Smooth muscle cell (in vitro differentiated cells): ENCODE measurements around the gene DTX3. TPM values are rescaled to one million over a fixed set of nuclear protein-coding genes. Genes with fewer than 3 reads are reported as not detected.

Experiments
- DNase-seq: peaks from one replicate; lab custom pipeline; 2025; ENCODE audit not compliant: unreplicated experiment; lab: John Stamatoyannopoulos, UW
- H2AFZ ChIP-seq: fragments of 200-600 bp; sonication (generic); 2 replicates; pipeline ENCODE4 v1.6.0; 2016; ENCODE audit warnings: antibody characterized with exemption, low read depth, mild to moderate bottlenecking
- H3F3A ChIP-seq: fragments of 200-600 bp; sonication (generic); 2 replicates; pipeline ENCODE4 v1.6.0; 2017; ENCODE audit warnings: antibody characterized with exemption, low read depth
- H3K27ac ChIP-seq: fragments of 200-600 bp; sonication (generic); 2 replicates; pipeline ENCODE4 v1.5.1; 2016; ENCODE audit warnings: low read depth, mild to moderate bottlenecking
- H3K27me3 ChIP-seq: fragments of 200-600 bp; sonication (generic); 2 replicates; pipeline ENCODE4 v1.6.1; 2016; ENCODE audit warnings: low read depth, mild to moderate bottlenecking
- H3K36me3 ChIP-seq: fragments of 200-600 bp; sonication (generic); 2 replicates; pipeline ENCODE4 v1.5.1; 2016; ENCODE audit warnings: low read depth
- H3K4me1 ChIP-seq: fragments of 200-600 bp; sonication (generic); 2 replicates; pipeline ENCODE4 v1.5.1; 2016; ENCODE audit warnings: low read depth
- H3K4me2 ChIP-seq: fragments of 200-600 bp; sonication (generic); 2 replicates; pipeline ENCODE4 v1.6.0; 2016; ENCODE audit warnings: mild to moderate bottlenecking
- H3K4me3 ChIP-seq: fragments of 200-600 bp; sonication (generic); 2 replicates; pipeline ENCODE4 v1.5.1; 2016; ENCODE audit warnings: mild to moderate bottlenecking
- H3K79me2 ChIP-seq: fragments of 200-600 bp; sonication (generic); 2 replicates; pipeline ENCODE4 v1.6.0; 2016; ENCODE audit warnings: low read depth, mild to moderate bottlenecking
- H3K9ac ChIP-seq: fragments of 200-600 bp; sonication (generic); 2 replicates; pipeline ENCODE4 v1.6.0; 2016; ENCODE audit warnings: low read depth
- H3K9me3 ChIP-seq: fragments of 200-600 bp; sonication (generic); replicated peaks from 2 replicates; pipeline ENCODE4 v1.5.1; 2016; ENCODE audit warnings: low read depth
- H4K20me1 ChIP-seq: fragments of 200-600 bp; sonication (generic); 2 replicates; pipeline ENCODE4 v1.6.0; 2016; ENCODE audit warnings: low read depth
- WGBS: methylation state at CpG from one replicate; pipeline ENCODE4 v1.1.7; 2016; ENCODE audit warnings: low lambda C conversion rate; 5-methylcytosine and 5-hydroxymethylcytosine counted together
- polyA plus RNA-seq: library from polyadenylated mRNA; unstranded; fragments of >200 nt; fragmentation: Nextera tagmentation; extraction: Ambion mirVana; gene quantifications from 2 replicates; pipeline ENCODE4 v1.2.1, GENCODE V29; 2016
- total RNA-seq: library from RNA; depleted of rRNA; stranded (reverse); fragments of >200 nt; gene quantifications from 2 replicates; pipeline ENCODE4 v1.2.3, GENCODE V29; 2014
- TF ChIP-seq, protein P1 (sequence below): fragments of 200-600 bp; sonication (generic); IDR thresholded peaks from 2 replicates; pipeline ENCODE4 v1.5.1; 2017; ENCODE audit warnings: borderline replicate concordance, mild to moderate bottlenecking, antibody characterized with exemption; ENCODE audit not compliant: insufficient read depth, poor library complexity, severe bottlenecking

The DTX3 gene
- total and polyA plus RNA-seq, 2 experiments from 2014 or later: 29.4 to 43.0 TPM

DNA sequence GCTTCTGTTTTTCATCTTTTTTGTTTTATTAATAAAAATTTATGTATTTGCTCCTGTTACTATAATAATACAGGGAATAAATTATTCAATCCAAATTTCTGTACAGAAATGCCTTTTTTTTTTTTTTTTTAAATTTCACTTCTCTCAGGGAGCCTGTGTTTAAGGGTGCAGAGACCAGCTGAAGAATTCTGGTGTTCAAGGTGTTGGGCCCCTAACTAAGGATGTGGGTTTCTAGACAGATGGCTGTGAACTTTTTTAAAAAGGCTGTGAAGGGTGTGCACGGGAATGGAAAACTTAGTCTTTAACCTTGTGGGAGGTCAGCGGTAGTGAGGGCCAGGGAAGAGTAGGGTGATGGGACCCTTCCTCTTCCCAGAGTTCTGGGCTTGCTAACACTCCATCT is 1.3 kb upstream of the DTX3 start:
- TF ChIP-seq, protein P1, sequence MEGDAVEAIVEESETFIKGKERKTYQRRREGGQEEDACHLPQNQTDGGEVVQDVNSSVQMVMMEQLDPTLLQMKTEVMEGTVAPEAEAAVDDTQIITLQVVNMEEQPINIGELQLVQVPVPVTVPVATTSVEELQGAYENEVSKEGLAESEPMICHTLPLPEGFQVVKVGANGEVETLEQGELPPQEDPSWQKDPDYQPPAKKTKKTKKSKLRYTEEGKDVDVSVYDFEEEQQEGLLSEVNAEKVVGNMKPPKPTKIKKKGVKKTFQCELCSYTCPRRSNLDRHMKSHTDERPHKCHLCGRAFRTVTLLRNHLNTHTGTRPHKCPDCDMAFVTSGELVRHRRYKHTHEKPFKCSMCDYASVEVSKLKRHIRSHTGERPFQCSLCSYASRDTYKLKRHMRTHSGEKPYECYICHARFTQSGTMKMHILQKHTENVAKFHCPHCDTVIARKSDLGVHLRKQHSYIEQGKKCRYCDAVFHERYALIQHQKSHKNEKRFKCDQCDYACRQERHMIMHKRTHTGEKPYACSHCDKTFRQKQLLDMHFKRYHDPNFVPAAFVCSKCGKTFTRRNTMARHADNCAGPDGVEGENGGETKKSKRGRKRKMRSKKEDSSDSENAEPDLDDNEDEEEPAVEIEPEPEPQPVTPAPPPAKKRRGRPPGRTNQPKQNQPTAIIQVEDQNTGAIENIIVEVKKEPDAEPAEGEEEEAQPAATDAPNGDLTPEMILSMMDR: no peak
- H3K9ac ChIP-seq: no peak overlapping the region
- peaks cover 10% of the 10 kb centered on the region for H3F3A ChIP-seq
- no peaks in the 10 kb centered on the region for H3K9me3 ChIP-seq
- H3K27ac ChIP-seq: peak overlapping the region; percentile 28
- no peaks in the 10 kb centered on the region for H3K36me3 ChIP-seq
- 73% methylated on average over 2 of the region's 2 CpGs for WGBS
- H3K79me2 ChIP-seq: no peaks in the 10 kb centered on the region
- no peak for DNase-seq
- peak overlapping the region; percentile 100 for H3K4me2 ChIP-seq
- H3K4me1 ChIP-seq: peaks cover 14% of the 10 kb centered on the region
- peak overlapping the region; percentile 9 for H2AFZ ChIP-seq
- H4K20me1 ChIP-seq: no peaks in the 10 kb centered on the region
- no peak overlapping the region for H3K4me3 ChIP-seq
- no peaks in the 10 kb centered on the region for H3K27me3 ChIP-seq

DNA sequence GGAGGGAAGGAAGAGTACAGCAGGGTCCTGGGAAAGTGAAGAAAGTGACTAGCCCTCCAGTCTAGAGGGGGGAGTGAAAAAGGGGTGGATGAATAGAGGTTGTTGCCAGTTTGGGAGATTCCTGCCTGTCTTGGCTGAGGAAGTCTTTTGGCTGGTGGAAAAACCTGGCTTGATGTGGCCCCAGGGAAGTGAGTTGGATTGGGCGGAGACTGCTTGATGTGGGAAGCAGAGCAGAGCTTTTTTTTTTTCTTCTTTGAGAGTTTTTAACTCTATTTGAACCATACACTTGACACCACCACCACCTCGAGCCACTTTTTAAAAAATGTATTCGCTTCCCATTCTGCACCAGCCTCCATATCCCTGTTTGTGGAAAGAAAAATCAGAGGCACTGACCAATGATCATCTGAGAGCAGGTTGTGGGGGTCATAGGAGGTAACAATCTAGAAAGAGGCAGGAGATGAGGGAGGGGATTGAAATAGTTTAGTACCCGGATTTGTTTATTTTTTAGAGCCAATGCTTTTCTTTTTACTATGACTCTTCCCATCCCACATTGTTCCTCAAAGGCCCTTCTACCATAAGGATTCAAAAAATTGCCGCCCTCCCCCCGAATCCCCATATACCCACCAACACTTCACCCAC is 690 bp upstream of the DTX3 start:
- Histone ChIP-seq H3K9me3 (no peaks in the 10 kb centered on the region), H3K4me1 (peaks cover 14% of the 10 kb centered on the region), H3K27me3 (no peaks in the 10 kb centered on the region), H3K9ac (peak overlapping the region; percentile 91), H3K4me2 (peak overlapping the region; percentile 100), H3K79me2 (no peaks in the 10 kb centered on the region), H2AFZ (peak overlapping the region; percentile 65), H3K4me3 (peak overlapping the region; percentile 89), H4K20me1 (no peaks in the 10 kb centered on the region), H3K36me3 (no peaks in the 10 kb centered on the region), H3K27ac (peak overlapping the region; percentile 28), H3F3A (peaks cover 13% of the 10 kb centered on the region)
- DNase-seq: no peak
- 28% methylated on average over 6 of the region's 6 CpGs for WGBS
- TF ChIP-seq, protein P1: no peak

DNA sequence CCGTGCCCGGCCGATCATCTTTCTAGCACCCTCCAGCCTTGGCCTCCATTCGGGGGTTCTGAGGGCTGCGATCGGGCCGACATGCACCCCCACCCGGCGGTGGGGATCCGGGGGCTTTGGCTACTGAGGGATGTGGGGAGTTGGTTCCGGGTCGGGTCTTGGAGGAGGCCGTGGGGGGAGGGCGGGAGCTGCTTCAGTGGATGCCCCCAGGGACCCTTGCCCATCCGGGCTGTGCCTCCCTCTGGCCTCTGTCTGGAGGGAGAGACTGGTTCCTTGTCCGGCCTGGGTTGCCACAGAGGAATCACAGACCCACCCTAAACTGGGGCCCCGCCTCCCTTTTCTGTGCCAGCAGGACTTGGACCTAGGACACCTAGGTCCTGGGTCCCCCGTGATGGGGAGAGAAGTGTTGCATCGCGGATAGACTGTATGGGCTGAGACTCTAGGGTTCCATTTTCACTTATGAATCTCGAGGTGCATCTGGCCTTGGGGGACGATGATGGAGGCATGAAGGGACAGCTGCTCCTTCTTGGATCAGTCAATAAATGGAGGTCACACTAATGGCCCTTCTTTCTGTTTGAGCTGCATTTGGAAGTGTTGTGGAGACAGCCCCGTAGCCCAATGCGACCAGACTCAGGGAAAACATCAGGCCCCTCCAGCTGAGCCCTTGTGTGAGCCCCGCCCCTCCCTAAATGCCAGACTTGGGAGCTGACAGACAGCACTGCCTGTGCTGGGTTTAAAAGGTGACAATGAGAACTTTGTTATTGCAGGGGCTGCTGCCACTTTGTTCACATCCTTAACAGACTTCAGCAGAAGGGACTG is 577 bp downstream of the DTX3 start:
- Histone ChIP-seq H3F3A (peaks cover 17% of the 10 kb centered on the region), H3K4me3 (peak overlapping the region; percentile 89), H3K4me1 (peaks cover 18% of the 10 kb centered on the region), H3K27ac (peak overlapping the region; percentile 28), H4K20me1 (no peaks in the 10 kb centered on the region), H3K9ac (peak overlapping the region; percentile 91), H2AFZ (peak overlapping the region; percentile 65), H3K4me2 (peak overlapping the region; percentile 100), H3K27me3 (no peaks in the 10 kb centered on the region), H3K36me3 (no peaks in the 10 kb centered on the region), H3K79me2 (no peaks in the 10 kb centered on the region), H3K9me3 (no peaks in the 10 kb centered on the region)
- no peak for DNase-seq
- WGBS: 8% methylated on average over 17 of the region's 25 CpGs
- TF ChIP-seq, protein P1: no peak
